ENCODE results near the gene RAD51B. TPM values are rescaled to one million over a fixed set of nuclear protein-coding genes. Genes with fewer than 3 reads are reported as not detected.
"Not testable (repeated sequence)": the region's sequence is repeated elsewhere in the genome, so short reads cannot be mapped to it uniquely, and the experiment has no call there.

RAD51B gene
- total and polyA plus RNA-seq, 2 donors (not counting 1 experiment from before 2014, with no cell fraction given): 4.6 to 16.3 TPM

GRCh38 chr14:68662392-68662791, 842.8 kb downstream of the RAD51B start:
- DNase-seq (ENCODE audit: low read depth in 2 of 2): no peak
- H3K4me1 ChIP-seq (ENCODE audit: control insufficient read depth, extremely low read depth, insufficient read depth, low read length): peaks cover 43% of the 10 kb centered on the region
- H3K4me2 ChIP-seq (ENCODE audit: extremely low read depth, insufficient read depth, low read length): no peak overlapping the region
- no peaks in the 10 kb centered on the region for H4K20me1 ChIP-seq (ENCODE audit: control insufficient read depth, extremely low read depth, insufficient read depth, low read length)
- no peak overlapping the region for H3K9ac ChIP-seq (ENCODE audit: insufficient read depth, low read length)
- TF ChIP-seq EZH2 (IDR thresholded peaks at IDR 0.05; ENCODE audit: low read length, missing control alignments): no peak
- no peak for TF ChIP-seq CTCF (conservative IDR thresholded peaks at IDR 0.05 in 1 of 2, IDR thresholded peaks at IDR 0.05 in 1 of 2; ENCODE audit: low read depth in 1 of 2, low read length in 2 of 2)
- H2AFZ ChIP-seq (ENCODE audit: low read length): no peak overlapping the region
- H3K9me3 ChIP-seq (ENCODE audit: control insufficient read depth, insufficient read depth, low read depth, low read length): no peaks in the 10 kb centered on the region
- no peak overlapping the region for H3K4me3 ChIP-seq (replicated peaks in 1 of 4; ENCODE audit: control extremely low read depth in 1 of 4, insufficient read depth in 1 of 4, low read depth in 3 of 4, low read length in 4 of 4)
- H3K79me2 ChIP-seq (ENCODE audit: control insufficient read depth, insufficient read depth, low read length): no peaks in the 10 kb centered on the region
- H3K36me3 ChIP-seq (ENCODE audit: control insufficient read depth, insufficient read depth, low read length): no peaks in the 10 kb centered on the region
- no peaks in the 10 kb centered on the region for H3K27me3 ChIP-seq (ENCODE audit: control insufficient read depth, insufficient read depth, low read length)
- no peak overlapping the region for H3K27ac ChIP-seq (ENCODE audit: insufficient read depth, low read length)

- H4K20me1 ChIP-seq (ENCODE audit: control insufficient read depth, extremely low read depth, insufficient read depth, low read length); H3K79me2 ChIP-seq (ENCODE audit: control insufficient read depth, insufficient read depth, low read length); H3K9me3 ChIP-seq (ENCODE audit: control insufficient read depth, insufficient read depth, low read depth, low read length); H3K27me3 ChIP-seq (ENCODE audit: control insufficient read depth, insufficient read depth, low read length); H3K4me3 ChIP-seq (replicated peaks in 1 of 4; ENCODE audit: control extremely low read depth in 1 of 4, insufficient read depth in 1 of 4, low read depth in 3 of 4, low read length in 4 of 4); H3K9ac ChIP-seq (ENCODE audit: insufficient read depth, low read length); H2AFZ ChIP-seq (ENCODE audit: low read length); H3K36me3 ChIP-seq (ENCODE audit: control insufficient read depth, insufficient read depth, low read length); DNase-seq (ENCODE audit: low read depth in 2 of 2): not testable (repeated sequence)
- H3K4me1 ChIP-seq (ENCODE audit: control insufficient read depth, extremely low read depth, insufficient read depth, low read length): peaks cover 45% of the 10 kb centered on the region
- H3K4me2 ChIP-seq (ENCODE audit: extremely low read depth, insufficient read depth, low read length): peak overlapping the region; percentile 3
- H3K27ac ChIP-seq (ENCODE audit: insufficient read depth, low read length): peak overlapping the region; percentile 50
Measured at GRCh38 chr14:68662826-68663225, 843.2 kb downstream of the RAD51B start.

DNA sequence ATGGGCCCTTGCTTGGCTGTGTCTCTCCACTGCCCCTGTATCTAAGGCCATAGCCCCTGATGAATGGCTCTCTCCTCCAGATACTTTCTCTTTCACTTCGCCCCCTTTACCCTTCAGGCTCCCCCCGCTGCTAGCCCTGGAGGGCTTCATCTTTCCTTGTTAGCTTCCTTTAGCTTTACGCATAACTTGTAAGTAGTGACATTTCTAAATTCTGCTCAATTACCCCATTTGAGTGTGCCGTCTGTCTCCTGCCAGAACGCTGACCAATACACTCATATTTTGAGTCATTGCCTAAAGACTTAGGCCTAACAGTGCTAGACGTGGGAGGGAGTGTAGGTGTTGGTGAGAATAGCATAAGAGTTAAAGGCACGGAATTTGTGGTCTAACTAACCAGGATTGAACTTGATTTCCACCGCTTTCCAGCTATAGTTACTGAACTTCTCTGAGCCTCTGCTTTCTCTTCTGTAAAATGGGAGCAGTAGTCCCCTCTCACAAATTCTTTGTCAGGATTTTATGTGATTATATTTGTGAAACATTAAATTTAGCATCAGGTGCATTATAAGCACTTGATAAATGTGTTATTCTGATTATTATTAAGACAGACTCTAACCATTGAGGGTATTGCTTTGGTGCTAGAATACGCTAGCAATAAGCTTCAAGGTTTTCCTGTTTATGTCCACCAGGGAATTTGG, 844.0 kb downstream of the RAD51B start:
- Histone ChIP-seq H2AFZ (ENCODE audit: low read length) (peak overlapping the region; percentile 4), H3K4me3 (replicated peaks in 1 of 4; ENCODE audit: control extremely low read depth in 1 of 4, insufficient read depth in 1 of 4, low read depth in 3 of 4, low read length in 4 of 4) (no peak overlapping the region), H3K4me1 (ENCODE audit: control insufficient read depth, extremely low read depth, insufficient read depth, low read length) (peaks cover 48% of the 10 kb centered on the region), H3K27me3 (ENCODE audit: control insufficient read depth, insufficient read depth, low read length) (no peaks in the 10 kb centered on the region), H3K9me3 (ENCODE audit: control insufficient read depth, insufficient read depth, low read depth, low read length) (no peaks in the 10 kb centered on the region), H4K20me1 (ENCODE audit: control insufficient read depth, extremely low read depth, insufficient read depth, low read length) (no peaks in the 10 kb centered on the region), H3K4me2 (ENCODE audit: extremely low read depth, insufficient read depth, low read length) (peak overlapping the region; percentile 3), H3K9ac (ENCODE audit: insufficient read depth, low read length) (no peak overlapping the region), H3K79me2 (ENCODE audit: control insufficient read depth, insufficient read depth, low read length) (no peaks in the 10 kb centered on the region), H3K27ac (ENCODE audit: insufficient read depth, low read length) (peak overlapping the region; percentile 50), H3K36me3 (ENCODE audit: control insufficient read depth, insufficient read depth, low read length) (no peaks in the 10 kb centered on the region)
- peak; percentile 59 to 99 for DNase-seq (ENCODE audit: low read depth in 2 of 2)
- TF ChIP-seq CTCF (conservative IDR thresholded peaks at IDR 0.05 in 1 of 2, IDR thresholded peaks at IDR 0.05 in 1 of 2; ENCODE audit: low read depth in 1 of 2, low read length in 2 of 2) (no peak), EZH2 (IDR thresholded peaks at IDR 0.05; ENCODE audit: low read length, missing control alignments) (no peak)
